H9 (cell line): Measurements from ENCODE around the gene TNFAIP3. TPM values are rescaled to one million over a fixed set of nuclear protein-coding genes. Genes with fewer than 3 reads are reported as not detected.

Experiments
- DNase-seq: peaks from one replicate; pipeline ENCODE4 v3.0.0-alpha.2; 2017
- H2AFZ ChIP-seq: one replicate; pipeline ENCODE4 v1.6.1; 2013; ENCODE audit warnings: mild to moderate bottlenecking, low read length, control low read depth, moderate library complexity
- H2AK5ac ChIP-seq: 2 replicates; pipeline ENCODE4 v1.6.1; 2013; ENCODE audit warnings: low read length, control low read depth, mixed read lengths; ENCODE audit not compliant: insufficient read length
- H2BK120ac ChIP-seq: one replicate; pipeline ENCODE4 v1.6.1; 2013; ENCODE audit warnings: low read depth, mild to moderate bottlenecking, low read length, control low read depth, inconsistent platforms; ENCODE audit not compliant: poor library complexity, severe bottlenecking
- H2BK12ac ChIP-seq: 2 replicates; pipeline ENCODE4 v1.6.1; 2013; ENCODE audit warnings: low read length, control low read depth, mixed read lengths, low read depth; ENCODE audit not compliant: insufficient read length
- H2BK15ac ChIP-seq: 2 replicates; pipeline ENCODE4 v1.6.1; 2013; ENCODE audit warnings: low read depth, low read length, control low read depth
- H2BK20ac ChIP-seq: one replicate; pipeline ENCODE4 v1.6.1; 2013; ENCODE audit warnings: low read depth, mild to moderate bottlenecking, low read length, control low read depth, inconsistent platforms; ENCODE audit not compliant: poor library complexity, severe bottlenecking
- H2BK5ac ChIP-seq: 2 replicates; pipeline ENCODE4 v1.6.1; 2013; ENCODE audit warnings: low read length, control low read depth, mixed read lengths; ENCODE audit not compliant: insufficient read length
- H3K14ac ChIP-seq: 2 replicates; pipeline ENCODE4 v1.6.1; 2013; ENCODE audit warnings: low read length, control low read depth; ENCODE audit not compliant: insufficient read depth
- H3K18ac ChIP-seq: 2 replicates; pipeline ENCODE4 v1.6.1; 2013; ENCODE audit warnings: low read depth, mild to moderate bottlenecking, mixed read lengths, low read length, control low read depth; ENCODE audit not compliant: insufficient read length
- H3K23ac ChIP-seq: 2 replicates; pipeline ENCODE4 v1.6.1; 2013; ENCODE audit warnings: low read length, control low read depth, mixed read lengths, low read depth; ENCODE audit not compliant: insufficient read length
- H3K23me2 ChIP-seq: 2 replicates; pipeline ENCODE4 v1.6.1; 2013; ENCODE audit warnings: low read depth, mild to moderate bottlenecking, mixed read lengths, low read length, control low read depth; ENCODE audit not compliant: insufficient read length, poor library complexity, severe bottlenecking
- H3K27ac ChIP-seq: 2 replicates; pipeline ENCODE4 v1.5.1; 2013; ENCODE audit warnings: low read length, control low read depth, mixed read lengths, low read depth; ENCODE audit not compliant: insufficient read length
- H3K27me3 ChIP-seq: 2 replicates; pipeline ENCODE4 v1.6.1; 2013; ENCODE audit warnings: low read length, control low read depth, inconsistent platforms; ENCODE audit not compliant: insufficient read depth
- H3K4ac ChIP-seq: 2 replicates; pipeline ENCODE4 v1.6.1; 2013; ENCODE audit warnings: low read depth, mild to moderate bottlenecking, control low read depth, inconsistent platforms, low read length, moderate library complexity
- H3K4me1 ChIP-seq: 2 replicates; pipeline ENCODE4 v1.6.1; 2013; ENCODE audit warnings: low read length, control low read depth, inconsistent platforms; ENCODE audit not compliant: insufficient read depth
- H3K4me2 ChIP-seq: 2 replicates; pipeline ENCODE4 v1.6.1; 2013; ENCODE audit warnings: low read length, control low read depth, mixed read lengths; ENCODE audit not compliant: insufficient read length, insufficient read depth
- H3K56ac ChIP-seq: 2 replicates; pipeline ENCODE4 v1.6.1; 2013; ENCODE audit warnings: low read depth, mild to moderate bottlenecking, mixed read lengths, low read length, control low read depth; ENCODE audit not compliant: insufficient read length
- H3K79me1 ChIP-seq: 2 replicates; pipeline ENCODE4 v1.6.1; 2013; ENCODE audit warnings: low read depth, mild to moderate bottlenecking, moderate library complexity, low read length, control low read depth, inconsistent platforms; ENCODE audit not compliant: insufficient read depth, poor library complexity, severe bottlenecking
- H3K79me2 ChIP-seq: 2 replicates; pipeline ENCODE4 v1.6.1; 2013; ENCODE audit warnings: low read length, control low read depth, inconsistent platforms; ENCODE audit not compliant: insufficient read depth
- H3K9ac ChIP-seq: 2 replicates; pipeline ENCODE4 v1.6.1; 2013; ENCODE audit warnings: low read length, control low read depth, mixed read lengths; ENCODE audit not compliant: insufficient read length; ENCODE audit errors: extremely low read depth
- H3K9me3 ChIP-seq: one replicate; pipeline ENCODE4 v1.6.1; 2013; ENCODE audit warnings: low read depth, low read length, inconsistent platforms; ENCODE audit not compliant: control insufficient read depth
- H3T11ph ChIP-seq: one replicate; pipeline ENCODE4 v1.6.1; 2013; ENCODE audit warnings: mild to moderate bottlenecking, low read length, control low read depth, inconsistent platforms
- H4K20me1 ChIP-seq: one replicate; pipeline ENCODE4 v1.6.1; 2013; ENCODE audit not compliant: control insufficient read depth, insufficient read length, insufficient read depth
- H4K5ac ChIP-seq: 2 replicates; pipeline ENCODE4 v1.6.1; 2013; ENCODE audit warnings: low read depth, mild to moderate bottlenecking, mixed read lengths, low read length, control low read depth; ENCODE audit not compliant: insufficient read length
- H4K8ac ChIP-seq: replicated peaks from 2 replicates; pipeline ENCODE4 v1.6.1; 2013; ENCODE audit warnings: low read length, control low read depth, mixed read lengths, low read depth; ENCODE audit not compliant: insufficient read length
- H4K91ac ChIP-seq: 2 replicates; pipeline ENCODE4 v1.6.1; 2013; ENCODE audit warnings: low read depth, mild to moderate bottlenecking, moderate library complexity, mixed read lengths, low read length, control low read depth; ENCODE audit not compliant: insufficient read length
- H3K27ac Mint-ChIP-seq, 3 experiments: 2 replicates in 2 of 3; 3 replicates in 1 of 3; pipeline ENCODE4 v1.8.0; 2020 to 2021; ENCODE audit warnings: mixed read lengths in 3 of 3, mild to moderate bottlenecking in 1 of 3, moderate library complexity in 1 of 3
- H3K27me3 Mint-ChIP-seq: 2 replicates; pipeline ENCODE4 v1.8.0; 2021; ENCODE audit warnings: low read depth, mild to moderate bottlenecking, moderate library complexity, mixed read lengths
- H3K36me3 Mint-ChIP-seq, 3 experiments: 2 replicates in 2 of 3; 3 replicates in 1 of 3; pipeline ENCODE4 v1.8.0; 2020 to 2021; ENCODE audit warnings: low read depth in 3 of 3, mixed read lengths in 3 of 3; ENCODE audit not compliant: insufficient read depth in 1 of 3
- H3K4me1 Mint-ChIP-seq, 2 experiments: 2 replicates each; pipeline ENCODE4 v1.8.0; 2020; ENCODE audit warnings: mixed read lengths in 2 of 2
- H3K4me3 Mint-ChIP-seq, 2 experiments: 2 replicates in 1 of 2; 3 replicates in 1 of 2; pipeline ENCODE4 v1.8.0; 2020 to 2021; ENCODE audit warnings: mild to moderate bottlenecking in 2 of 2, mixed read lengths in 2 of 2, moderate library complexity in 1 of 2
- H3K9me3 Mint-ChIP-seq, 2 experiments: 2 replicates in 1 of 2; 3 replicates in 1 of 2; pipeline ENCODE4 v1.8.0; 2020; ENCODE audit warnings: mild to moderate bottlenecking in 2 of 2, mixed read lengths in 2 of 2, moderate library complexity in 1 of 2
- CTCF ChIP-seq: fragments of 200-600 bp; sonication (generic); conservative IDR thresholded peaks from 3 replicates; pipeline ENCODE4 v1.8.0; 2021; ENCODE audit warnings: antibody characterized with exemption, mild to moderate bottlenecking
- WGBS: extraction: QIAGEN DNeasy Blood & Tissue Kit; methylation state at CpG from one replicate; pipeline ENCODE4 v1.1.7; 2013; ENCODE audit warnings: missing lambda C conversion rate, low lambda C conversion rate, mixed read lengths; ENCODE audit not compliant: insufficient read length; ENCODE audit errors: extremely low coverage; 5-methylcytosine and 5-hydroxymethylcytosine counted together
- total RNA-seq: library from RNA; stranded (reverse); gene quantifications from 2 replicates; pipeline ENCODE4 v1.2.1, GENCODE V29; 2021

The TNFAIP3 gene
- total RNA-seq, 1 experiment from 2014 or later, result 3.7 TPM

- Histone ChIP-seq H3K79me1 (no peaks in the 10 kb centered on the region), H3K4me2 (no peak overlapping the region), H2BK5ac (no peak overlapping the region), H4K20me1 (no peaks in the 10 kb centered on the region), H3K14ac (no peak overlapping the region), H3K27me3 (no peaks in the 10 kb centered on the region), H4K8ac (no peak overlapping the region), H3K4ac (no peak overlapping the region), H2BK12ac (no peak overlapping the region), H2BK15ac (no peak overlapping the region), H3K9ac (no peak overlapping the region), H2AFZ (no peak overlapping the region), H3K27ac (no peak overlapping the region), H3K18ac (no peak overlapping the region), H3K56ac (no peak overlapping the region), H4K91ac (no peak overlapping the region), H3K23ac (no peak overlapping the region), H3K9me3 (no peaks in the 10 kb centered on the region), H2BK20ac (no peak overlapping the region), H3K4me1 (no peaks in the 10 kb centered on the region), H3K23me2 (no peaks in the 10 kb centered on the region), H3K79me2 (no peaks in the 10 kb centered on the region), H2BK120ac (no peak overlapping the region), H4K5ac (no peak overlapping the region), H2AK5ac (no peak overlapping the region), H3T11ph (no peak overlapping the region)
- H3K27me3 Mint-ChIP-seq, result peaks cover 14% of the 10 kb centered on the region
- no peak for DNase-seq
- no peak overlapping the region for H3K27ac Mint-ChIP-seq
- WGBS, result no CpG with 5 or more reads among the region's 3 CpGs
- TF ChIP-seq CTCF, result no peak
- peaks cover 0 to 5% (median 4%) of the 10 kb centered on the region in 3 experiments; a peak in 4 of 7 replicates for H3K36me3 Mint-ChIP-seq
- no peak overlapping the region for H3K4me3 Mint-ChIP-seq
- peaks cover 0 to 4% of the 10 kb centered on the region in 2 experiments; a peak in 2 of 4 replicates for H3K4me1 Mint-ChIP-seq
- H3K9me3 Mint-ChIP-seq, result peaks cover 6 to 7% of the 10 kb centered on the region in 2 experiments; a peak in 4 of 5 replicates
These were observed 46.4 kb downstream of the TNFAIP3 start for GRCh38 chr6:137913434-137913833.
